OCI-LY3 (cell line): ENCODE data around the gene EDC4.

Experiments used
- H2AFZ ChIP-seq: fragments of 200-600, 300-600 bp; shearing (Covaris generic); 2 replicates; pipeline ENCODE4 v1.6.0; 2014; ENCODE audit warnings: antibody characterized with exemption, low read depth, low read length
- H3K27ac ChIP-seq: fragments of 200-600, 300-600 bp; sonication (generic); 2 replicates; pipeline ENCODE4 v1.5.1; 2014; ENCODE audit warnings: mild to moderate bottlenecking, low read length, moderate library complexity, mixed read lengths
- H3K27me3 ChIP-seq: fragments of 200-600, 300-600 bp; sonication (generic); 2 replicates; pipeline ENCODE4 v1.6.1; 2014; ENCODE audit warnings: low read depth, low read length, mixed read lengths
- H3K36me3 ChIP-seq: fragments of 200-600, 300-600 bp; sonication (generic); replicated peaks from 2 replicates; pipeline ENCODE3; 2014; ENCODE audit warnings: low read depth, low read length, mixed read lengths
- H3K4me1 ChIP-seq: fragments of 300-600, 200-600 bp; sonication (generic); 2 replicates; pipeline ENCODE4 v1.6.1; 2014; ENCODE audit warnings: low read length, mixed read lengths
- H3K4me2 ChIP-seq: fragments of 200-600, 300-600 bp; sonication (generic); 2 replicates; pipeline ENCODE4 v1.6.1; 2014; ENCODE audit warnings: low read length, mixed read lengths
- H3K4me3 ChIP-seq: fragments of 300-600, 200-600 bp; sonication (generic); 2 replicates; pipeline ENCODE4 v1.5.1; 2014; ENCODE audit warnings: antibody characterized with exemption, mild to moderate bottlenecking, low read length, moderate library complexity
- H3K79me2 ChIP-seq: fragments of 300-600, 200-600 bp; shearing (Covaris generic); 2 replicates; pipeline ENCODE4 v1.6.1; 2014; ENCODE audit warnings: mild to moderate bottlenecking, low read length, mixed read lengths
- H3K9ac ChIP-seq: fragments of 300-600, 200-600 bp; shearing (Covaris generic); 2 replicates; pipeline ENCODE4 v1.6.0; 2014; ENCODE audit warnings: mild to moderate bottlenecking, low read length, moderate library complexity
- H3K9me3 ChIP-seq: fragments of 200-600, 300-600 bp; shearing (Covaris generic); 2 replicates; pipeline ENCODE4 v1.6.1; 2014; ENCODE audit warnings: low read length, mixed read lengths; ENCODE audit not compliant: insufficient read depth
- H4K20me1 ChIP-seq: fragments of 200-600, 300-600 bp; sonication (generic); 2 replicates; pipeline ENCODE4 v1.6.1; 2016; ENCODE audit warnings: low read length, mixed read lengths; ENCODE audit not compliant: insufficient read depth
- CTCF ChIP-seq: fragments of 200-600, 300-600 bp; sonication (generic); IDR thresholded peaks from 2 replicates; pipeline ENCODE4 v1.5.1; 2014; ENCODE audit warnings: antibody characterized with exemption, low read length, low read depth
- EZH2phosphoT487 ChIP-seq: fragments of 200-600 bp; shearing (Covaris generic); IDR thresholded peaks from 2 replicates; pipeline ENCODE4 v1.6.1; 2018; ENCODE audit warnings: antibody characterized with exemption, mixed run types, low read depth

EDC4 gene

GRCh38 chr16:67877064-67877463, 4.2 kb downstream of the EDC4 start:
- Histone ChIP-seq H3K4me1 (peaks cover 14% of the 10 kb centered on the region), H3K9me3 (no peaks in the 10 kb centered on the region), H3K4me2 (no peak overlapping the region), H4K20me1 (peaks cover 15% of the 10 kb centered on the region), H3K27me3 (no peaks in the 10 kb centered on the region), H3K27ac (no peak overlapping the region), H3K9ac (no peak overlapping the region), H3K4me3 (no peak overlapping the region), H3K79me2 (peaks cover 37% of the 10 kb centered on the region), H3K36me3 (peaks cover 46% of the 10 kb centered on the region), H2AFZ (no peak overlapping the region)
- no peak for TF ChIP-seq CTCF
- TF ChIP-seq EZH2phosphoT487: no peak

GRCh38 chr16:67878232-67878631, 5.4 kb downstream of the EDC4 start:
- no peaks in the 10 kb centered on the region for H3K27me3 ChIP-seq
- H3K4me1 ChIP-seq: peaks cover 10% of the 10 kb centered on the region
- H4K20me1 ChIP-seq: peaks cover 15% of the 10 kb centered on the region
- H3K4me2 ChIP-seq: no peak overlapping the region
- no peak overlapping the region for H3K4me3 ChIP-seq
- H3K36me3 ChIP-seq: peaks cover 55% of the 10 kb centered on the region
- no peak for TF ChIP-seq EZH2phosphoT487
- TF ChIP-seq CTCF: no peak
- no peaks in the 10 kb centered on the region for H3K9me3 ChIP-seq
- H3K79me2 ChIP-seq: peaks cover 34% of the 10 kb centered on the region
- no peak overlapping the region for H3K27ac ChIP-seq
- H3K9ac ChIP-seq: no peak overlapping the region
- no peak overlapping the region for H2AFZ ChIP-seq

GRCh38 chr16:67878846-67879245, 6.0 kb downstream of the EDC4 start:
- Histone ChIP-seq H3K27ac (no peak overlapping the region), H4K20me1 (peaks cover 13% of the 10 kb centered on the region), H2AFZ (no peak overlapping the region), H3K4me3 (no peak overlapping the region), H3K36me3 (peaks cover 55% of the 10 kb centered on the region), H3K4me1 (peaks cover 7% of the 10 kb centered on the region), H3K9ac (no peak overlapping the region), H3K4me2 (no peak overlapping the region), H3K9me3 (no peaks in the 10 kb centered on the region), H3K79me2 (peaks cover 28% of the 10 kb centered on the region), H3K27me3 (no peaks in the 10 kb centered on the region)
- TF ChIP-seq CTCF (no peak), EZH2phosphoT487 (no peak)

GRCh38 chr16:67879462-67879861, 6.6 kb downstream of the EDC4 start:
- peaks cover 1% of the 10 kb centered on the region for H3K4me1 ChIP-seq
- no peak overlapping the region for H2AFZ ChIP-seq
- no peak overlapping the region for H3K4me3 ChIP-seq
- no peaks in the 10 kb centered on the region for H3K27me3 ChIP-seq
- H3K9me3 ChIP-seq: no peaks in the 10 kb centered on the region
- H3K36me3 ChIP-seq: peaks cover 61% of the 10 kb centered on the region
- no peak overlapping the region for H3K27ac ChIP-seq
- no peak overlapping the region for H3K4me2 ChIP-seq
- peaks cover 22% of the 10 kb centered on the region for H3K79me2 ChIP-seq
- H3K9ac ChIP-seq: no peak overlapping the region
- no peak for TF ChIP-seq EZH2phosphoT487
- no peak for TF ChIP-seq CTCF
- H4K20me1 ChIP-seq: peaks cover 7% of the 10 kb centered on the region; the same call in 1 of the 2 replicates
